Ascending aorta (tissue), 2 donors: ENCODE results near the gene GH1. TPM values are rescaled to one million over a fixed set of nuclear protein-coding genes. Genes with fewer than 3 reads are reported as not detected.

ENCODE experiments used
- DNase-seq, 2 donors: peaks; one replicate each; pipeline ENCODE4 v3.0.0-alpha.2; 2019; ENCODE audit warnings: low spot score in 2 of 2
- H3K27ac ChIP-seq, 2 donors: fragments of 200-600 bp; sonication (generic); one replicate each; pipeline ENCODE4 v1.5.1; 2016 to 2017; ENCODE audit warnings: mild to moderate bottlenecking in 1 of 2
- H3K27me3 ChIP-seq: fragments of 200-600 bp; sonication (generic); one replicate; pipeline ENCODE4 v1.5.1; 2017
- H3K36me3 ChIP-seq, 2 donors: fragments of 200-600 bp; sonication (generic); one replicate each; pipeline ENCODE4 v1.5.1; 2016
- H3K4me1 ChIP-seq, 2 donors: fragments of 200-600 bp; sonication (generic); one replicate each; pipeline ENCODE4 v1.5.1; 2016 to 2017; ENCODE audit warnings: mild to moderate bottlenecking in 1 of 2
- H3K4me3 ChIP-seq, 2 donors: fragments of 200-600 bp; sonication (generic); one replicate each; pipeline ENCODE4 v1.5.1; 2016 to 2017; ENCODE audit warnings: mild to moderate bottlenecking in 1 of 2
- H3K9me3 ChIP-seq, 2 donors: fragments of 200-600 bp; sonication (generic); one replicate each; pipeline ENCODE4 v1.5.1; 2016
- intact Hi-C: fragments of 100-400 bp; cut with DNase I; formaldehyde crosslinking; loops from one replicate; pipeline ENCODE4 v1.15.1; 2023
- total RNA-seq: library from RNA; depleted of rRNA; stranded (reverse); fragments of >200 nt; gene quantifications from one replicate; pipeline ENCODE4 v1.1.0, GENCODE V29; 2016
- TF ChIP-seq, protein P1 (sequence below), 3 experiments: fragments of 200-600 bp in 2 of 3; fragments of 450-650 bp in 1 of 3; sonication (generic) in 2 of 3; IDR thresholded peaks; one replicate each; pipeline ENCODE4 v1.5.1; 2016 to 2019; ENCODE audit warnings: antibody characterized with exemption in 3 of 3, mild to moderate bottlenecking in 1 of 3, moderate library complexity in 1 of 3

GH1 gene
- total RNA-seq, 1 donor from 2014 or later: not detected

DNA sequence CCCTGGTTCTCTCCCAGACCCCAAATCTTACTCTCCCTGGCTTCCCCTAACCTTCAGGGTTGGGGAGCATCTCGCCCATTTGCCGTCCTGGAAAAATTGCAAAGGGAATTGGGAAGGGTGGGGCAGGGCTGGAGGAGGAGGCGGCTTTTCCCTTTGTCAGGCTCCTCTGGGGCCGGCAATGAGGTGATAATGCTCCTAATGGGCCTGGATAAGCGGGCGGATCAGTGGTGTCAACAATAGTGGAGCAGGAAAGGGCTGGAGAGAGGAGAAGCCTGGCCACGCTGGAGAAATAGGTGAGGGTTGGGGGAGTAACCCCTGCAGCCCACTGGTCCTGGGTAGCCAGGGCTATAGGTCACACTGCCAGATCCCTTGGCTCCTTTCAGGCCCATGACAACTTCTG, 41.8 kb upstream of the GH1 start:
- Histone ChIP-seq H3K27me3 (no peaks in the 10 kb centered on the region), H3K4me3 (no peak overlapping the region), H3K9me3 (no peaks in the 10 kb centered on the region), H3K36me3 (no peaks in the 10 kb centered on the region), H3K4me1 (no peaks in the 10 kb centered on the region), H3K27ac (no peak overlapping the region)
- TF ChIP-seq, protein P1, sequence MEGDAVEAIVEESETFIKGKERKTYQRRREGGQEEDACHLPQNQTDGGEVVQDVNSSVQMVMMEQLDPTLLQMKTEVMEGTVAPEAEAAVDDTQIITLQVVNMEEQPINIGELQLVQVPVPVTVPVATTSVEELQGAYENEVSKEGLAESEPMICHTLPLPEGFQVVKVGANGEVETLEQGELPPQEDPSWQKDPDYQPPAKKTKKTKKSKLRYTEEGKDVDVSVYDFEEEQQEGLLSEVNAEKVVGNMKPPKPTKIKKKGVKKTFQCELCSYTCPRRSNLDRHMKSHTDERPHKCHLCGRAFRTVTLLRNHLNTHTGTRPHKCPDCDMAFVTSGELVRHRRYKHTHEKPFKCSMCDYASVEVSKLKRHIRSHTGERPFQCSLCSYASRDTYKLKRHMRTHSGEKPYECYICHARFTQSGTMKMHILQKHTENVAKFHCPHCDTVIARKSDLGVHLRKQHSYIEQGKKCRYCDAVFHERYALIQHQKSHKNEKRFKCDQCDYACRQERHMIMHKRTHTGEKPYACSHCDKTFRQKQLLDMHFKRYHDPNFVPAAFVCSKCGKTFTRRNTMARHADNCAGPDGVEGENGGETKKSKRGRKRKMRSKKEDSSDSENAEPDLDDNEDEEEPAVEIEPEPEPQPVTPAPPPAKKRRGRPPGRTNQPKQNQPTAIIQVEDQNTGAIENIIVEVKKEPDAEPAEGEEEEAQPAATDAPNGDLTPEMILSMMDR (IDR thresholded peaks at IDR 0.05): no peak
- intact Hi-C loops: no loop called here
- no peak for DNase-seq

DNA sequence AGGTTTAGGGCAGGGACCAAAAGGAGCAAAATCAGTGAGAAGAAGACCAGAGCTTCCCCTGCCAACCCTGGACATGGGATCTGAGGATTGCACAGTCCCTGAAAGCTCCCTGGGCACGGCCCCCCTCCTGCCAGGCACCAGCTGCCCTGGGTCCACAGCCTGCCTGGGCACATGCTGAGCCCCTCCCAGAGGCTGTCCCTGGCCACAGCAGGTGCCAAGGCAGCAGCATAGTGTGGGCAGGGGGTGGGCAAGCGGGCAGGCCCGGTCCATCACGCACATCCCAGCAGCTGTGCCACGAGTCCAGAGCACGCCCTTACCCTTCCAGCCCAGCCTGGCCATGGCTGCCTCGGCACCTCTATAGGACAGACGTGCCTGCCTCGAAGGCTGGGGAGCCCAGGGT, 41.4 kb upstream of the GH1 start:
- TF ChIP-seq, protein P1 (IDR thresholded peaks at IDR 0.05): no peak
- DNase-seq: no peak
- Histone ChIP-seq H3K27ac (no peak overlapping the region), H3K4me1 (no peaks in the 10 kb centered on the region), H3K9me3 (no peaks in the 10 kb centered on the region), H3K36me3 (no peaks in the 10 kb centered on the region), H3K4me3 (no peak overlapping the region), H3K27me3 (no peaks in the 10 kb centered on the region)
- intact Hi-C loops: no loop called here

DNA sequence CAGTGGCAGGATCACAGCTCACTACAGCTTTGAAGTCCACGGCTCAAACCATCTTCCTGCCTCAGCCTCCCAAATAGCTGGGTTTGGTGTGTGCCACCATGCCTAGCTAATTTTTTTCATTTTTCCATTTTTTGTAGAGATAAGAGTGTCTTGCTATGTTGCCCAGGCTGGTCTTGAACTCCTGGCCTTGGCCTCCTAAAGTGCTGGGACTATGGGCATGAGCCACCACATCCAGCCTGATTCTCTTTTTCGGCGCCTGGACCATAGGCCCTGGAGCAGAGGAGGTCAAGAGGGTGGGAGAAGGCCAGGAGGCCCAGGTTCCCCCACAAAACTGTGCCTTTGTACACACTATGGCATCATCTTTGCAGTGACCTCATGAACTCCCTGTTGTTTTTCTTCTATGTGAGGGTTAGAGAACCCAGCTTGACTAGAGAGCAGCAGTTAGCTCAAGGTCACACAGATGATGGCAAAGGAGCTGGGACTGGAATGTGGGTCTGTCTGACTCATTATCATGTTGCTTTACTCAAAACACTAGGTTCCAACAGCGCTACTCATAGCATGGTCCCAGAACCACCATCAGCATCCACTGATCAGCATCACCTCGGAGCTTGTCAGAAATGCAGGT, 37.8 kb upstream of the GH1 start:
- H3K4me3 ChIP-seq: no peak overlapping the region
- intact Hi-C loops: no loop called here

DNA sequence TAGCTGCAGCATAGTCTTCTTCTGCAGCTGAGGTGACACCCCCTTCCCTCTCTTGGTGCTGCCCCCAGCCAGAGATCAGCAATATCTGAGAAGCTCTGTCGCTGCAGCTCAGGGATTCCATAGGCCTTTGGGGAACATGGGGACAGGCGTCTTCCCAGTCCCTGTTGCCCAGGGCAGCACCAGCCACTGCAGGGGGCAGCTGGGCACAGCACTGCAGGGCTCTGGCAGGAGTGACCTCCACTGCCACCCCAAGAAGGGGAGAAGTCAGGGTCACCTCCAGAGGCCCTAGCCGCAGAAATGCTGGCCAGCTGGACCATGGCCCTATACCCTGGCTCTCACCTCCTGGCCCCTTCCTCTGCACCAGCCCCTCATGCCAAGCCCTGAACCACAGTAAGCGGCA, 37.2 kb upstream of the GH1 start:
- TF ChIP-seq, protein P1 (IDR thresholded peaks at IDR 0.05): no peak
- no peaks in the 10 kb centered on the region for H3K4me1 ChIP-seq
- no peaks in the 10 kb centered on the region for H3K36me3 ChIP-seq
- no peak overlapping the region for H3K4me3 ChIP-seq
- intact Hi-C loops: no loop called here
- no peaks in the 10 kb centered on the region for H3K27me3 ChIP-seq
- H3K9me3 ChIP-seq: no peaks in the 10 kb centered on the region
- no peak for DNase-seq
- no peak overlapping the region for H3K27ac ChIP-seq

More for the DNA sequence above, 37.8 kb upstream of the GH1 start:
- Histone ChIP-seq H3K27ac (no peak overlapping the region), H3K9me3 (no peaks in the 10 kb centered on the region), H3K4me1 (no peaks in the 10 kb centered on the region), H3K36me3 (no peaks in the 10 kb centered on the region), H3K27me3 (no peaks in the 10 kb centered on the region)
- no peak for DNase-seq
- TF ChIP-seq, protein P1 (IDR thresholded peaks at IDR 0.05): no peak

DNA sequence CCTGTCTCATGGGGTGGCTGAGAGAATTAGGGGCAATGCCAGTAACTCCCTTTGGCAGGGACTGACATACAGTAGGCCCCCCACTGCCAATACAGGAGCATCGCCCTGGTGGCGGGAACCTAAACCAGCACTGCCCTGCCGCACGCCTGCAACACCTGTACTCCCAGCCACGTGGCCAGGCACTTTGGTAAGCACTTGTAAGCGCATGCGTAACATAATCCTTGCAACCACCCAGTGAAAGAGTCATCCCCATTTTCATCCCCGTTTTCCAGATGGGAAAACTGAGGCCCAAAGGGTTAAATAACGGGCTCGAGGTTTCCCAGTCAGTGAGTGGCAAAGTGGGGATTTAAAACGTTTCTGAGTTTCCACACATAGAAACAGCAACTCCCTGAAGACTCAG, 36.6 kb upstream of the GH1 start:
- Histone ChIP-seq H3K4me3 (no peak overlapping the region), H3K27me3 (no peaks in the 10 kb centered on the region), H3K4me1 (no peaks in the 10 kb centered on the region), H3K36me3 (no peaks in the 10 kb centered on the region), H3K9me3 (no peaks in the 10 kb centered on the region), H3K27ac (no peak overlapping the region)
- DNase-seq: no peak
- intact Hi-C loops: no loop called here
- TF ChIP-seq, protein P1 (IDR thresholded peaks at IDR 0.05): no peak
